ENCODE results near the gene HMX2.

DNA sequence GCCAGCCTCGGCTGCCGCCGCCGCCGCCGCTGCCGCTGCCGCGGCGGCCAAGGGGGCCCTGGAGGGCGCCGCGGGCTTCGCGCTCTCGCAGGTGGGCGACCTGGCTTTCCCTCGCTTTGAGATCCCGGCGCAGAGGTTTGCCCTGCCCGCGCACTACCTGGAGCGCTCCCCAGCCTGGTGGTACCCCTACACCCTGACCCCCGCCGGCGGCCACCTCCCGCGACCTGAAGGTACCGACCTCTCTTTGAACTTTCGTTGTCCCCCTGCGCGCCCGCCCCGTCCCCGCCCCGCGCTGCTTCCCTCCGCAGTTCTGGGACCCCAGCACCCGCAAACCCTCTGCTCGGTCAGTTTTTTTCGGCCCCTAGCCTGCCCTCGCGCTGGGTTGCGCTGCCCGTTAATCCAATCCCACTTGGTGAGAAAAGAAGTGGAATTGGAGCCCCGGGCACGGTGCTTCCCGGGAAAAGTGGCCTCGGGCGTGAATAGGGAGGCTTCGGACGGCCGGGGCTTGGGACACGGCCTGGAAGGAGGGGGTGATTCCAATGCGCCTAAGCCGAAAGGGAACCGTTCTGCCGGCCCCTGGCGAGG lies 11.6 kb upstream of the HMX2 start:
- TF ChIP-seq, protein P1, sequence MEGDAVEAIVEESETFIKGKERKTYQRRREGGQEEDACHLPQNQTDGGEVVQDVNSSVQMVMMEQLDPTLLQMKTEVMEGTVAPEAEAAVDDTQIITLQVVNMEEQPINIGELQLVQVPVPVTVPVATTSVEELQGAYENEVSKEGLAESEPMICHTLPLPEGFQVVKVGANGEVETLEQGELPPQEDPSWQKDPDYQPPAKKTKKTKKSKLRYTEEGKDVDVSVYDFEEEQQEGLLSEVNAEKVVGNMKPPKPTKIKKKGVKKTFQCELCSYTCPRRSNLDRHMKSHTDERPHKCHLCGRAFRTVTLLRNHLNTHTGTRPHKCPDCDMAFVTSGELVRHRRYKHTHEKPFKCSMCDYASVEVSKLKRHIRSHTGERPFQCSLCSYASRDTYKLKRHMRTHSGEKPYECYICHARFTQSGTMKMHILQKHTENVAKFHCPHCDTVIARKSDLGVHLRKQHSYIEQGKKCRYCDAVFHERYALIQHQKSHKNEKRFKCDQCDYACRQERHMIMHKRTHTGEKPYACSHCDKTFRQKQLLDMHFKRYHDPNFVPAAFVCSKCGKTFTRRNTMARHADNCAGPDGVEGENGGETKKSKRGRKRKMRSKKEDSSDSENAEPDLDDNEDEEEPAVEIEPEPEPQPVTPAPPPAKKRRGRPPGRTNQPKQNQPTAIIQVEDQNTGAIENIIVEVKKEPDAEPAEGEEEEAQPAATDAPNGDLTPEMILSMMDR (IDR thresholded peaks at IDR 0.05; ENCODE audit: low read depth, low read length), result no peak
- TF ChIP-seq POLR2A (IDR thresholded peaks at IDR 0.05; ENCODE audit: extremely low read depth, insufficient read length) (no peak), MAX (IDR thresholded peaks at IDR 0.05; ENCODE audit: low read depth, low read length) (no peak), MYC (IDR thresholded peaks at IDR 0.05; ENCODE audit: low read depth, low read length) (no peak)
